ENCODE data around the gene SYAP1. TPM values are rescaled to one million over a fixed set of nuclear protein-coding genes. Genes with fewer than 3 reads are reported as not detected.

Gene SYAP1
- total and polyA plus RNA-seq, 4 donors: 20.6 to 31.8 (median 23.8) TPM

- Histone ChIP-seq H3K36me3 (ENCODE audit: control insufficient read depth, insufficient read depth, low read length) (no peaks in the 10 kb centered on the region), H3K27me3 (ENCODE audit: control insufficient read depth, insufficient read depth, low read length) (peaks cover 9% of the 10 kb centered on the region), H3K4me3 (ENCODE audit: low read depth, low read length) (no peak overlapping the region), H3K9me3 (ENCODE audit: control insufficient read depth, insufficient read depth, low read length) (no peaks in the 10 kb centered on the region), H3K27ac (ENCODE audit: low read depth, low read length) (no peak overlapping the region), H3K4me1 (ENCODE audit: control insufficient read depth, insufficient read depth, low read length) (no peaks in the 10 kb centered on the region)
- WGBS (ENCODE audit: insufficient coverage): 60% methylated on average over 3 of the region's 4 CpGs
- DNase-seq (ENCODE audit: low read depth in 4 of 6, low spot score in 6 of 6): no peak
Measured at GRCh38 chrX:16807976-16808542, 88.6 kb downstream of the SYAP1 start.

- WGBS (ENCODE audit: insufficient coverage): no CpG with 5 or more reads among the region's 1 CpG
- Histone ChIP-seq H3K4me3 (ENCODE audit: low read depth, low read length) (no peak overlapping the region), H3K36me3 (ENCODE audit: control insufficient read depth, insufficient read depth, low read length) (no peaks in the 10 kb centered on the region), H3K9me3 (ENCODE audit: control insufficient read depth, insufficient read depth, low read length) (no peaks in the 10 kb centered on the region), H3K4me1 (ENCODE audit: control insufficient read depth, insufficient read depth, low read length) (no peaks in the 10 kb centered on the region), H3K27me3 (ENCODE audit: control insufficient read depth, insufficient read depth, low read length) (peaks cover 9% of the 10 kb centered on the region), H3K27ac (ENCODE audit: low read depth, low read length) (no peak overlapping the region)
- no peak for DNase-seq (ENCODE audit: low read depth in 4 of 6, low spot score in 6 of 6)
Measured at GRCh38 chrX:16814597-16814996, 95.2 kb downstream of the SYAP1 start.

Small RNAs within 50 kb of the gene (small RNA-seq; reads per million reads assigned to genes)
- not detected for gene RNU7-56P (ENCODE audit: low replicate concordance)
- not detected for gene RPL12P49 (ENCODE audit: low replicate concordance)

Other genes starting within 250 kb of the SYAP1 start
- gene S100G, start 69.5 kb upstream of the SYAP1 start, total RNA-seq: not detected
- gene S100G, start 69.5 kb upstream of the SYAP1 start, polyA plus RNA-seq (ENCODE audit: insufficient read length in 2 of 2): under 1 TPM in 1 of 2 donors, not detected in 1; 0.36 TPM
- 10 to 100 TPM; 27.0 to 28.9 TPM for gene CTPS2, start 6.9 kb upstream of the SYAP1 start, total RNA-seq
- 10 to 100 TPM; 23.8 to 25.2 TPM for gene CTPS2, start 6.9 kb upstream of the SYAP1 start, polyA plus RNA-seq (ENCODE audit: insufficient read length in 2 of 2)
- 10 to 100 TPM; 11.0 to 11.7 TPM for gene TXLNG, start 66.9 kb downstream of the SYAP1 start, total RNA-seq
- gene TXLNG, start 66.9 kb downstream of the SYAP1 start, polyA plus RNA-seq (ENCODE audit: insufficient read length in 2 of 2): 10 to 100 TPM; 10.8 to 11.8 TPM
- gene RBBP7, start 150.8 kb downstream of the SYAP1 start, total RNA-seq: 100 to 1,000 TPM; 140 to 149 TPM
- 100 to 1,000 TPM; 128 to 135 TPM for gene RBBP7, start 150.8 kb downstream of the SYAP1 start, polyA plus RNA-seq (ENCODE audit: insufficient read length in 2 of 2)
- 10 to 100 TPM; 35.1 to 61.1 TPM for gene REPS2, start 227.0 kb downstream of the SYAP1 start, total RNA-seq
- gene REPS2, start 227.0 kb downstream of the SYAP1 start, polyA plus RNA-seq (ENCODE audit: insufficient read length in 2 of 2): 10 to 100 TPM; 13.4 to 17.2 TPM

All from spinal cord (tissue), 10 donors.